Parathyroid adenoma (tissue), 2 donors: ENCODE data around the gene PRKN.

ENCODE experiments used
- H2AFZ ChIP-seq: fragments of 300-600 bp; sonication (generic); one replicate; pipeline ENCODE4 v1.7.0; 2017; ENCODE audit warnings: antibody characterized with exemption, mild to moderate bottlenecking
- H3K27ac ChIP-seq: fragments of 300-600 bp; sonication (generic); one replicate; pipeline ENCODE4 v1.7.0; 2017
- H3K27me3 ChIP-seq: fragments of 300-600 bp; sonication (generic); one replicate; pipeline ENCODE4 v1.7.0; 2017; ENCODE audit warnings: low read length; ENCODE audit not compliant: control insufficient read depth, insufficient read depth
- H3K36me3 ChIP-seq: fragments of 300-600 bp; sonication (generic); one replicate; pipeline ENCODE4 v1.7.0; 2017; ENCODE audit warnings: low read length; ENCODE audit not compliant: control insufficient read depth, insufficient read depth
- H3K4me1 ChIP-seq: fragments of 300-600 bp; sonication (generic); one replicate; pipeline ENCODE4 v1.7.0; 2017; ENCODE audit warnings: control low read depth
- H3K4me2 ChIP-seq: fragments of 300-600 bp; sonication (generic); one replicate; pipeline ENCODE4 v1.7.0; 2017; ENCODE audit warnings: low read length
- H3K4me3 ChIP-seq: fragments of 300-600 bp; sonication (generic); one replicate; pipeline ENCODE4 v1.7.0; 2017; ENCODE audit warnings: low read depth, low read length
- H3K79me2 ChIP-seq: fragments of 300-600 bp; sonication (generic); one replicate; pipeline ENCODE4 v1.7.0; 2017; ENCODE audit warnings: control low read depth
- H3K9ac ChIP-seq: fragments of 300-600 bp; sonication (generic); one replicate; pipeline ENCODE4 v1.7.0; 2017; ENCODE audit warnings: mild to moderate bottlenecking
- H3K9me3 ChIP-seq: fragments of 300-600 bp; sonication (generic); one replicate; pipeline ENCODE4 v1.7.0; 2017; ENCODE audit warnings: low read length; ENCODE audit not compliant: control insufficient read depth
- TF ChIP-seq, protein P1 (sequence below): fragments of 300-600 bp; sonication (generic); IDR thresholded peaks from one replicate; pipeline ENCODE4 v1.7.0; 2017; ENCODE audit warnings: antibody characterized with exemption, mild to moderate bottlenecking
- donor health status: primary hyperparathyroidism.

The PRKN gene

DNA sequence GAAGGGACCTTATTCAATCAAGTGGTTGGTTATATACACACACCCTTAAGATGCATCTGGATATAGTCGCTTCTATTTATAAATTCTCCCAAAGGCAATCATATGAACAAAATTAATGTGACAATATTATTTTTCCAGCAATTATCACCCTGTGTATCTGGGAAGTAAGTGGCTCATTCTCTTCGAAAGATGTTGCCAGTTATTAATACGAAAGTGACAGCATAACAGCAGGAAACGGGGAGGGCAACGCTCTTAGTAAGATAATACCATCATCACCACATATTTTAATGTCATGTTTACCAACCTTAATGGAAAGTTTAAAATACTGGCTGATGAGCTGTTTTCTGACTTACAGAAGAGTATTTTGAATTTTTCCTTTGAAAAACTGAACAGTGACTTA is 756.5 kb downstream of the PRKN start:
- H3K79me2 ChIP-seq = no peaks in the 10 kb centered on the region
- H2AFZ ChIP-seq = no peak overlapping the region
- peaks cover under 1% of the 10 kb centered on the region for H3K4me1 ChIP-seq
- TF ChIP-seq, protein P1, sequence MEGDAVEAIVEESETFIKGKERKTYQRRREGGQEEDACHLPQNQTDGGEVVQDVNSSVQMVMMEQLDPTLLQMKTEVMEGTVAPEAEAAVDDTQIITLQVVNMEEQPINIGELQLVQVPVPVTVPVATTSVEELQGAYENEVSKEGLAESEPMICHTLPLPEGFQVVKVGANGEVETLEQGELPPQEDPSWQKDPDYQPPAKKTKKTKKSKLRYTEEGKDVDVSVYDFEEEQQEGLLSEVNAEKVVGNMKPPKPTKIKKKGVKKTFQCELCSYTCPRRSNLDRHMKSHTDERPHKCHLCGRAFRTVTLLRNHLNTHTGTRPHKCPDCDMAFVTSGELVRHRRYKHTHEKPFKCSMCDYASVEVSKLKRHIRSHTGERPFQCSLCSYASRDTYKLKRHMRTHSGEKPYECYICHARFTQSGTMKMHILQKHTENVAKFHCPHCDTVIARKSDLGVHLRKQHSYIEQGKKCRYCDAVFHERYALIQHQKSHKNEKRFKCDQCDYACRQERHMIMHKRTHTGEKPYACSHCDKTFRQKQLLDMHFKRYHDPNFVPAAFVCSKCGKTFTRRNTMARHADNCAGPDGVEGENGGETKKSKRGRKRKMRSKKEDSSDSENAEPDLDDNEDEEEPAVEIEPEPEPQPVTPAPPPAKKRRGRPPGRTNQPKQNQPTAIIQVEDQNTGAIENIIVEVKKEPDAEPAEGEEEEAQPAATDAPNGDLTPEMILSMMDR = no peak
- no peak overlapping the region for H3K4me2 ChIP-seq
- no peak overlapping the region for H3K4me3 ChIP-seq
- H3K36me3 ChIP-seq = no peaks in the 10 kb centered on the region
- H3K9ac ChIP-seq = no peak overlapping the region
- H3K27ac ChIP-seq = no peak overlapping the region
- no peaks in the 10 kb centered on the region for H3K27me3 ChIP-seq
- no peaks in the 10 kb centered on the region for H3K9me3 ChIP-seq

DNA sequence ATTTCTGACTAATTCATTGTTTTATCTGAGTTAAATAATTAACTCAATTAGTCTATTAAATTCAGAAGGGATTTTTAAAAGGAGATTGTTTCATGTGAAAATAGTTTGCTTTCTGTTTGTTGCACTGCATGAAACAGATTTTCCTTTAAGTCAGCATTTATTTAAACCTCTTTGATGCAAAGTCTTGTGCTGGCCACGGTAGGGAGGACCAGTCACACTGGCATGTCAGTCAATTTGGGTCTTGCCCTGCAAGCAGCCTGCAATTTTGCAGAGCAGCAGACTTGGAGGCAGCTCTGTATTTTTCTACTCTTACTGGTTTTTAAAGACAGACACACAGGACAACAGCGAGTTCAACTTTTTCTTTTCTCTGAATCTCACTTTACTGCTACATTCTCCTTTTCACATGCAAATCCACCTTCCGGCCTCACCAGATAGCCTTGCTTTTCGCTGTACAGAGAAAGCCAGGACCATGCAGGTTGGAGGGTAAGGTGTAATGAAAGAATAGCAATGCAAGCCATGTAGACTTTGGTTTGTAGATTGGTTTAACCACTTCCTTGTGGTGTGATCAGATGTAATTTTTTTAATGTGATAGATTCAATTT is 763.8 kb downstream of the PRKN start:
- TF ChIP-seq, protein P1 = no peak
- no peak overlapping the region for H3K4me2 ChIP-seq
- no peaks in the 10 kb centered on the region for H3K79me2 ChIP-seq
- H3K27me3 ChIP-seq = no peaks in the 10 kb centered on the region
- no peaks in the 10 kb centered on the region for H3K9me3 ChIP-seq
- H2AFZ ChIP-seq = peak overlapping the region; percentile 50
- no peak overlapping the region for H3K4me3 ChIP-seq
- no peaks in the 10 kb centered on the region for H3K36me3 ChIP-seq
- H3K4me1 ChIP-seq = peaks cover 15% of the 10 kb centered on the region
- H3K27ac ChIP-seq = peak overlapping the region; percentile 70
- H3K9ac ChIP-seq = no peak overlapping the region

DNA sequence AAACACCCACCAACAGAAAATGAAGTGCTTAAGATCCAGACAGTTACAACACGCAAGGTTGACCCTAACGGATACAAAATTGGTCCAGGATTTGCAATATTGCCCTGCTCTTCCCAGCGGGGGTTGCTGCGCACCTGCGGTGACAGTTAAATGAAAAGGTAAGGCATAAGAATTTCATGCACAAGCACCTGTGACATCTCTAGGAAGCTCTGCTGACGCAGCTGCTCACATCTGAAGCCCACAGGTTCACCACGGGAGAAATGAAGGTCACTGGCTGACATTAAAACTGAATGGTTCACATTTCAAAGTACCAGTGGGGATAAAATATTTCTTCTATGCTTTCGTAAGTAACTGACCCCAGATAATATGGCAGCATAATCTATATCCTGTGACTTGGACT is 764.4 kb downstream of the PRKN start:
- Histone ChIP-seq H3K27me3 (no peaks in the 10 kb centered on the region), H3K4me1 (peaks cover 15% of the 10 kb centered on the region), H3K4me3 (no peak overlapping the region), H3K79me2 (no peaks in the 10 kb centered on the region), H3K36me3 (no peaks in the 10 kb centered on the region), H3K27ac (peak overlapping the region; percentile 70), H2AFZ (peak overlapping the region; percentile 50), H3K9ac (no peak overlapping the region), H3K4me2 (no peak overlapping the region), H3K9me3 (no peaks in the 10 kb centered on the region)
- TF ChIP-seq, protein P1 = peak; percentile 10

DNA sequence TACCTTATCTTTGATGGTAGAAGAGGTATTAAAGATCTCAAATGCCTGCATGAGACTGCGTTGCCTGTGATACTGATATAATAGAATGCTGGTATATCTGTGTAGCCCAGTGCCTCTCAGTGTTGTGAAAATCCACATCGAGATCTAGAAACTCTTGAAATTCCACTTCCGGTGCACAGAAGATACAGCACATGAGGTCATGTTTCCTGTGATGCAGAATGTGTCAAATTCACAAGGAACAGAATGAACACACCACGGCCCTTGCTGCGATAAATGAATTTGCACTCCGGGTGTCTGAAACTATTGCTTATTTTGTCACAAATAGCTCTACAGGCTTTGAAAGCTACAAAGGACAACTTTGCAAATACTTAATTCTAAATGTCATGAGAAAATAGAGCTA is 765.8 kb downstream of the PRKN start:
- Histone ChIP-seq H3K79me2 (no peaks in the 10 kb centered on the region), H3K4me3 (no peak overlapping the region), H3K27me3 (no peaks in the 10 kb centered on the region), H3K27ac (peak overlapping the region; percentile 39), H3K9me3 (no peaks in the 10 kb centered on the region), H3K9ac (no peak overlapping the region), H3K4me1 (peaks cover 15% of the 10 kb centered on the region), H3K36me3 (no peaks in the 10 kb centered on the region), H3K4me2 (no peak overlapping the region), H2AFZ (peak overlapping the region; percentile 44)
- TF ChIP-seq, protein P1 = no peak

DNA sequence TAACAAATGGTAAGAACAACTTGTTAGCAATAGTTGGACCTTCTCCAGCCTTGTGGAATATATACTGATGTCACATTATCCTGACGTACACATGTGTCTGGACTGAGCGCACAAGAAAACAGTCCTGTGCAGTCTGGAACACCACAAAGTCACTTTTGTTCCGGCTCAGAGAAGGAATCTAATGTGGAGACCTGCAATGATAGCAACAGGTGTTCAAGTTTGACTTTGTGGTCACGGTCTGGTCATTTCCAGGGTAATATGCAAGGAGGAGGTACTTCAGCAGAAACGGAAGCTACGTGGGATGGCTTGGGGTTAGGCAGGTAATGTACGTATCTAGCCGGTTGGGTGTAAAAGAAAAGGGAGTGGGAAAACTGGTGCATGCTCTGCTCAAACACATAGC is 766.5 kb downstream of the PRKN start:
- Histone ChIP-seq H2AFZ (no peak overlapping the region), H3K4me3 (no peak overlapping the region), H3K27me3 (no peaks in the 10 kb centered on the region), H3K9me3 (no peaks in the 10 kb centered on the region), H3K36me3 (no peaks in the 10 kb centered on the region), H3K4me1 (peaks cover 15% of the 10 kb centered on the region), H3K27ac (no peak overlapping the region), H3K9ac (no peak overlapping the region), H3K4me2 (no peak overlapping the region), H3K79me2 (no peaks in the 10 kb centered on the region)
- TF ChIP-seq, protein P1 = no peak
